ENCODE data around the gene HOXA6.

- TF ChIP-seq POLR2AphosphoS5 (IDR thresholded peaks at IDR 0.05; ENCODE audit: low read depth, low read length) (no peak), TAF1 (IDR thresholded peaks at IDR 0.05; ENCODE audit: borderline replicate concordance, low read depth, low read length) (no peak), POLR2A (IDR thresholded peaks at IDR 0.05; ENCODE audit: low read depth, low read length) (no peak)
Measured at GRCh38 chr7:27172823-27173510, 25.4 kb upstream of the HOXA6 start.

Data from GM12892 (cell line).